B cell (primary cell): ENCODE data around the gene PLEKHA5. TPM values are rescaled to one million over a fixed set of nuclear protein-coding genes. Genes with fewer than 3 reads are reported as not detected.

ENCODE experiments used
- ATAC-seq: fragments of 200-7000 bp; cut with Tn5 transposase; one replicate; pipeline ENCODE4 v1.10.0; 2021; ENCODE audit warnings: low read depth, mild to moderate bottlenecking, moderate number of reproducible peaks, moderate library complexity
- CTCF ChIA-PET: fragments of 350-600 bp; sonication (Branson Sonifier 250); formaldehyde crosslinking; loops from one replicate; lab custom pipeline; 2021; ENCODE audit warnings: antibody characterized with exemption, inconsistent platforms; lab: Charles Lee
- POLR2A ChIA-PET: fragments of 350-600 bp; sonication (Branson Sonifier 250); formaldehyde crosslinking; loops from one replicate; lab custom pipeline; 2021; ENCODE audit warnings: antibody characterized with exemption; lab: Charles Lee
- DNase-seq: peaks from one replicate; pipeline ENCODE4 v3.0.0; 2013
- H2AFZ ChIP-seq: 2 replicates; pipeline ENCODE4 v1.6.1; 2012; ENCODE audit warnings: mild to moderate bottlenecking, low read depth, low read length; ENCODE audit not compliant: insufficient read depth, poor library complexity, severe bottlenecking
- H3K27ac ChIP-seq, 2 donors: 1 replicate in 1 of 2; 2 replicates in 1 of 2; pipeline ENCODE4 v1.5.1; 2012 to 2013; ENCODE audit warnings: low read length in 2 of 2, mild to moderate bottlenecking in 2 of 2, moderate library complexity in 1 of 2
- H3K27me3 ChIP-seq, 4 experiments: fragments of 200-600 bp in 1 of 4; sonication (generic) in 1 of 4; replicated peaks in 1 of 4; 1 replicate in 2 of 4; 2 replicates in 2 of 4; pipeline versions ENCODE4 v1.6.1 to v1.7.0; 2013 to 2016; ENCODE audit warnings: low read length in 3 of 4, mild to moderate bottlenecking in 2 of 4, mixed read lengths in 1 of 4, moderate library complexity in 1 of 4; ENCODE audit not compliant: insufficient read depth in 4 of 4, control insufficient read depth in 3 of 4; ENCODE audit errors: control extremely low read depth in 1 of 4
- H3K36me3 ChIP-seq, 2 experiments: replicated peaks in 1 of 2; 1 replicate in 1 of 2; 2 replicates in 1 of 2; pipeline versions ENCODE4 v1.6.1 to v1.7.1; 2013; ENCODE audit warnings: low read length in 1 of 2; ENCODE audit not compliant: insufficient read depth in 2 of 2, control insufficient read depth in 1 of 2; ENCODE audit errors: control extremely low read depth in 1 of 2, extremely low read depth in 1 of 2
- H3K4me1 ChIP-seq, 2 donors: fragments of 200-600 bp in 1 of 2; sonication (generic) in 1 of 2; 1 replicate in 1 of 2; 2 replicates in 1 of 2; pipeline versions ENCODE4 v1.5.1 to v1.6.1; 2013 to 2017; ENCODE audit warnings: low read length in 2 of 2; ENCODE audit not compliant: control insufficient read depth in 2 of 2, insufficient read depth in 2 of 2
- H3K4me2 ChIP-seq: replicated peaks from 2 replicates; pipeline ENCODE3; 2012; ENCODE audit warnings: mild to moderate bottlenecking, low read depth, low read length; ENCODE audit not compliant: poor library complexity, severe bottlenecking
- H3K4me3 ChIP-seq, 5 experiments: fragments of 200-600 bp in 1 of 5; sonication (generic) in 1 of 5; 1 replicate in 3 of 5; 2 replicates in 2 of 5; pipeline versions ENCODE4 v1.5.1 to v1.7.0; 2011 to 2016; ENCODE audit warnings: low read length in 4 of 5, mild to moderate bottlenecking in 4 of 5, low read depth in 2 of 5, control low read depth in 1 of 5, moderate library complexity in 1 of 5; ENCODE audit not compliant: insufficient read depth in 1 of 5; ENCODE audit errors: control extremely low read depth in 1 of 5, extremely low read depth in 1 of 5
- H3K79me2 ChIP-seq: fragments of 200-600 bp; sonication (generic); one replicate; pipeline ENCODE4 v1.6.0; 2016; ENCODE audit warnings: low read length; ENCODE audit not compliant: control insufficient read depth, insufficient read depth
- H3K9ac ChIP-seq: fragments of 200-600 bp; sonication (generic); 2 replicates; pipeline ENCODE4 v1.6.1; 2017; ENCODE audit warnings: mild to moderate bottlenecking, low read length, moderate library complexity
- H3K9me3 ChIP-seq, 3 donors: one replicate each; pipeline versions ENCODE4 v1.6.1 to v1.7.1; 2013; ENCODE audit warnings: low read length in 2 of 3; ENCODE audit not compliant: control insufficient read depth in 2 of 3, insufficient read depth in 1 of 3; ENCODE audit errors: control extremely low read depth in 1 of 3
- H4K20me1 ChIP-seq: 2 replicates; pipeline ENCODE4 v1.6.0; 2012; ENCODE audit warnings: mild to moderate bottlenecking, low read length; ENCODE audit not compliant: insufficient read depth, control insufficient read depth, poor library complexity, severe bottlenecking
- H3K27ac Mint-ChIP-seq: one replicate; pipeline ENCODE4 v1.8.0; 2021; ENCODE audit warnings: mixed read lengths
- H3K27me3 Mint-ChIP-seq: one replicate; pipeline ENCODE4 v1.8.0; 2021; ENCODE audit warnings: mixed read lengths
- H3K4me1 Mint-ChIP-seq: one replicate; pipeline ENCODE4 v1.8.0; 2021; ENCODE audit warnings: mixed read lengths
- H3K4me3 Mint-ChIP-seq: one replicate; pipeline ENCODE4 v1.8.0; 2021; ENCODE audit warnings: mixed read lengths
- H3K9me3 Mint-ChIP-seq: one replicate; pipeline ENCODE4 v1.8.0; 2022; ENCODE audit warnings: mixed read lengths; ENCODE audit not compliant: insufficient read depth
- EZH2 ChIP-seq: IDR thresholded peaks from 2 replicates; pipeline ENCODE4 v1.6.1; 2012; ENCODE audit warnings: borderline replicate concordance, low read depth, mild to moderate bottlenecking, moderate library complexity, low read length; ENCODE audit not compliant: insufficient read depth, poor library complexity, severe bottlenecking
- WGBS: methylation state at CpG from one replicate; pipeline ENCODE4 v1.1.5; 2013; ENCODE audit warnings: missing lambda C conversion rate; ENCODE audit not compliant: insufficient coverage; 5-methylcytosine and 5-hydroxymethylcytosine counted together
- intact Hi-C: fragments of 100-400 bp; cut with micrococcal nuclease; formaldehyde crosslinking; loops from one replicate; pipeline ENCODE4 v1.10.0; 2022
- polyA plus RNA-seq: library from polyadenylated mRNA; depleted of rRNA; stranded (reverse); fragments of >200 nt; gene quantifications from 2 replicates; pipeline ENCODE4 v1.2.3, GENCODE V29; 2012
- total RNA-seq, 2 donors: library from RNA; stranded (reverse); fragments of 120-200 nt in 1 of 2; gene quantifications; 1 replicate in 1 of 2; 2 replicates in 1 of 2; pipeline versions ENCODE4 v1.2.3 to v1.2.4, GENCODE V29; 2013 to 2022
- TF ChIP-seq, protein P1 (sequence below): fragments of 200-600 bp; IDR thresholded peaks from one replicate; pipeline ENCODE4 v1.8.0; 2022; ENCODE audit warnings: antibody characterized with exemption, mild to moderate bottlenecking

Gene PLEKHA5
- total and polyA plus RNA-seq, 2 donors (not counting 1 experiment from before 2014, with no cell fraction given): 0.03 to 0.22 TPM

DNA sequence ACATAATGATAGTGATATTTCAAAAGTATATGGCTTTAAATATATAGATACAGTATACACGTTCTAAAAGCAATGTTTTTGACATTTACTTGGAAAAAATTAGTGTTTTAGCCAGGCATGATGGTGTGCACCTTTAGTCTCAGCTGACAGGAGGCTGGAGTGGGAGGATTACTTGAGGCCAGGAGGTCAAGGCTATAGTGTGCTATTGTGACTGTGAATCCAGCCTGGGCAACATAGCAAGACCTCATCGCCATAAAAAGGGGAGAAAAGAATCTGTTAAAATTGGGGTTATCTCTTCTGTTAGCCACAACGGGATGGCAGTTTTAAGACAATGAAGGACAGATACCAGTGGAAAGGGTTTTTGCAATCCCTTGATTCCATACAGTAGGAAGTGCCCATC lies 95.2 kb downstream of the PLEKHA5 start:
- H4K20me1 ChIP-seq: no peaks in the 10 kb centered on the region
- no peaks in the 10 kb centered on the region for H3K79me2 ChIP-seq
- no peak overlapping the region for H3K4me3 Mint-ChIP-seq
- DNase-seq: no peak
- no peak for ATAC-seq
- H3K4me1 Mint-ChIP-seq: no peaks in the 10 kb centered on the region
- no peak overlapping the region for H3K27ac ChIP-seq
- ChIA-PET CTCF (no interaction called here), POLR2A (no interaction called here)
- no peak overlapping the region for H3K27ac Mint-ChIP-seq
- H3K4me1 ChIP-seq: no peaks in the 10 kb centered on the region
- no peak overlapping the region for H2AFZ ChIP-seq
- WGBS: 100% methylated on average over 2 of the region's 3 CpGs
- H3K27me3 Mint-ChIP-seq: no peaks in the 10 kb centered on the region
- no peaks in the 10 kb centered on the region for H3K36me3 ChIP-seq
- H3K27me3 ChIP-seq: no peaks in the 10 kb centered on the region
- H3K4me3 ChIP-seq: no peak overlapping the region
- no peaks in the 10 kb centered on the region for H3K9me3 Mint-ChIP-seq
- H3K9ac ChIP-seq: no peak overlapping the region
- intact Hi-C loops: no loop called here
- H3K9me3 ChIP-seq: no peaks in the 10 kb centered on the region
- no peak overlapping the region for H3K4me2 ChIP-seq
- TF ChIP-seq, protein P1, sequence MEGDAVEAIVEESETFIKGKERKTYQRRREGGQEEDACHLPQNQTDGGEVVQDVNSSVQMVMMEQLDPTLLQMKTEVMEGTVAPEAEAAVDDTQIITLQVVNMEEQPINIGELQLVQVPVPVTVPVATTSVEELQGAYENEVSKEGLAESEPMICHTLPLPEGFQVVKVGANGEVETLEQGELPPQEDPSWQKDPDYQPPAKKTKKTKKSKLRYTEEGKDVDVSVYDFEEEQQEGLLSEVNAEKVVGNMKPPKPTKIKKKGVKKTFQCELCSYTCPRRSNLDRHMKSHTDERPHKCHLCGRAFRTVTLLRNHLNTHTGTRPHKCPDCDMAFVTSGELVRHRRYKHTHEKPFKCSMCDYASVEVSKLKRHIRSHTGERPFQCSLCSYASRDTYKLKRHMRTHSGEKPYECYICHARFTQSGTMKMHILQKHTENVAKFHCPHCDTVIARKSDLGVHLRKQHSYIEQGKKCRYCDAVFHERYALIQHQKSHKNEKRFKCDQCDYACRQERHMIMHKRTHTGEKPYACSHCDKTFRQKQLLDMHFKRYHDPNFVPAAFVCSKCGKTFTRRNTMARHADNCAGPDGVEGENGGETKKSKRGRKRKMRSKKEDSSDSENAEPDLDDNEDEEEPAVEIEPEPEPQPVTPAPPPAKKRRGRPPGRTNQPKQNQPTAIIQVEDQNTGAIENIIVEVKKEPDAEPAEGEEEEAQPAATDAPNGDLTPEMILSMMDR: no peak
- no peak for TF ChIP-seq EZH2

DNA sequence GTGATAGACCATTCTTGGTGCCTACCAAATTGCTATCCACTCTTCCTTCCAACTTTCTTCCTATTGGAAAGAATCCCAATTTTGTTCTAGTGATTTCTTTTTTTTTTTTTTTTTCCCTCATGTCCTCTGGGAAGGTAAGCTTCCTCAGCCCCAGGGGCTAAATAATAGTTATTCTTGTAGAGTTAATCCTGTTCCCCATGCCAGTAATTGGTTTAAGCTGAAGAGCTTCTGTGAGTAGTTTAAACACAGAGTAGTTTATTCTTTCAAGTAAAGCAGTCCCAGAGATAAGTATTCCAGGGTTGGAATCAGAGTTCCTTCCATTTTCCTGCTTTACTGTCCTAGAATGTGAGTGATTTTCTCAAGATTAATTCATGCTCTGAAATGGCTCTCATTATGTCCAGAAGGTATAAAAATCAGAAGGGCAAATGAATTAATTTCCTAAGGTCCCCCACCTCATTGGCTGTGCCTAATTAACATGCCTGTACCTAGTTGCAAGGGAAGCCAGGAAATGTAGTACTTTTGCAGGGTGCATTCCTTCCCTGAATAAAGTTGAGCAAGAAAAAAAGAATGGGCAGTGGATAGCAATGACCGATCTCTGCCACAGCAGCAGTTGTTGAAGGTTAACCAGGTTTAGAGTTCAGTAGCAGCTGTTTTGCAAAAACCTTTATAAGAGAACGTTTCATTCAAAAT lies 97.8 kb downstream of the PLEKHA5 start:
- H3K79me2 ChIP-seq: no peaks in the 10 kb centered on the region
- no peak overlapping the region for H2AFZ ChIP-seq
- ATAC-seq: no peak
- H3K27ac Mint-ChIP-seq: no peak overlapping the region
- no peaks in the 10 kb centered on the region for H3K9me3 Mint-ChIP-seq
- H3K9me3 ChIP-seq: peaks cover 0 to 7% (median 0%) of the 10 kb centered on the region in 3 donors
- TF ChIP-seq EZH2: no peak
- TF ChIP-seq, protein P1: no peak
- intact Hi-C loops: no loop called here
- no peaks in the 10 kb centered on the region for H3K27me3 Mint-ChIP-seq
- no peak overlapping the region for H3K9ac ChIP-seq
- ChIA-PET CTCF (no interaction called here), POLR2A (no interaction called here)
- no peak overlapping the region for H3K27ac ChIP-seq
- no peaks in the 10 kb centered on the region for H4K20me1 ChIP-seq
- no peak overlapping the region for H3K4me3 ChIP-seq
- WGBS: no CpG with 5 or more reads among the region's 2 CpGs
- no peak overlapping the region for H3K4me3 Mint-ChIP-seq
- no peaks in the 10 kb centered on the region for H3K27me3 ChIP-seq
- H3K4me1 Mint-ChIP-seq: no peaks in the 10 kb centered on the region
- H3K36me3 ChIP-seq: no peaks in the 10 kb centered on the region
- no peak overlapping the region for H3K4me2 ChIP-seq
- no peak for DNase-seq
- no peaks in the 10 kb centered on the region for H3K4me1 ChIP-seq
